Measurements from ENCODE around the gene PIK3AP1. TPM values are rescaled to one million over a fixed set of nuclear protein-coding genes. Genes with fewer than 3 reads are reported as not detected.

The PIK3AP1 gene
- total and polyA plus RNA-seq, 2 of the 8 experiments (the other 6 are each of a cell fraction or from before 2014, with no cell fraction given) = 1.9 to 4.5 TPM

GRCh38 chr10:96656839-96657238 lies 63.5 kb downstream of the PIK3AP1 start:
- Histone ChIP-seq H3K9ac (replicated peaks in 1 of 4; ENCODE audit: extremely low read depth in 1 of 4, low read depth in 3 of 4, low read length in 3 of 4) (no peak overlapping the region), H3K4me1 (replicated peaks in 1 of 4; ENCODE audit: control insufficient read depth in 3 of 4, insufficient read depth in 4 of 4, low read length in 3 of 4) (peaks cover 0 to 3% (median 1%) of the 10 kb centered on the region in 4 experiments; a peak in 3 of 7 replicates), H3K4ac (replicated peaks; ENCODE audit: insufficient read length, low read depth, low read length) (no peak overlapping the region), H3K23me2 (ENCODE audit: low read depth, low read length) (no peaks in the 10 kb centered on the region), H3K18ac (ENCODE audit: extremely low read depth, low read length) (no peak overlapping the region), H2BK5ac (ENCODE audit: low read depth, low read length) (no peak overlapping the region), H3K23ac (ENCODE audit: insufficient read length) (no peak overlapping the region), H3K79me1 (ENCODE audit: low read depth, low read length) (no peaks in the 10 kb centered on the region), H3K36me3 (ENCODE audit: control insufficient read depth in 2 of 4, insufficient read depth in 4 of 4, low read length in 3 of 4) (no peaks in the 10 kb centered on the region), H4K20me1 (replicated peaks in 1 of 2; ENCODE audit: control insufficient read depth in 1 of 2, insufficient read depth in 2 of 2, low read length in 2 of 2) (no peaks in the 10 kb centered on the region), H2BK120ac (replicated peaks; ENCODE audit: low read depth, low read length) (no peak overlapping the region), H2AK5ac (ENCODE audit: low read depth, low read length) (no peak overlapping the region), H3K56ac (replicated peaks; ENCODE audit: insufficient read length, low read depth, low read length) (no peak overlapping the region), H2AFZ (ENCODE audit: low read length) (no peak overlapping the region), H4K91ac (replicated peaks; ENCODE audit: insufficient read length, low read length) (no peak overlapping the region), H3K79me2 (ENCODE audit: control insufficient read depth in 1 of 2, insufficient read depth in 2 of 2, low read length in 2 of 2) (no peaks in the 10 kb centered on the region), H4K5ac (ENCODE audit: insufficient read length, low read depth, low read length) (no peak overlapping the region), H3K4me2 (ENCODE audit: insufficient read depth in 1 of 2, low read depth in 2 of 2, low read length in 2 of 2) (no peak overlapping the region), H3K14ac (ENCODE audit: insufficient read length) (no peak overlapping the region), H3K4me3 (ENCODE audit: extremely low read depth in 1 of 4, insufficient read depth in 2 of 4, low read depth in 3 of 4, low read length in 4 of 4) (no peak overlapping the region), H2BK20ac (ENCODE audit: low read length) (no peak overlapping the region), H2BK12ac (ENCODE audit: low read depth, low read length) (no peak overlapping the region), H3K27me3 (replicated peaks in 1 of 4; ENCODE audit: control insufficient read depth in 3 of 4, extremely low read depth in 1 of 4, insufficient read depth in 3 of 4, low read length in 3 of 4) (no peaks in the 10 kb centered on the region), H2BK15ac (ENCODE audit: low read length) (no peak overlapping the region), H3K27ac (ENCODE audit: low read depth, low read length) (no peak overlapping the region), H4K8ac (ENCODE audit: extremely low read depth, insufficient read depth, low read length) (no peak overlapping the region), H3K9me3 (ENCODE audit: insufficient read depth in 2 of 2, low read depth in 1 of 2, low read length in 1 of 2) (peaks cover 0 to 3% of the 10 kb centered on the region in 2 experiments; a peak in 1 of 4 replicates)
- TF ChIP-seq HDAC6 (IDR thresholded peaks at IDR 0.05; ENCODE audit: low read depth, low read length) = no peak
- TF ChIP-seq SRF (IDR thresholded peaks at IDR 0.05; ENCODE audit: low read depth, low read length) = no peak
- TF ChIP-seq EZH2 (IDR thresholded peaks at IDR 0.05; ENCODE audit: low read depth, low read length, severe bottlenecking) = no peak
- no peak for TF ChIP-seq USF2 (IDR thresholded peaks at IDR 0.05; ENCODE audit: low read length)
- no peak for TF ChIP-seq TBP (IDR thresholded peaks at IDR 0.05; ENCODE audit: low read depth, low read length)
- no peak for TF ChIP-seq TAF1 (IDR thresholded peaks at IDR 0.05; ENCODE audit: low read depth, low read length)
- ChIA-PET CTCF (ENCODE audit: partially characterized antibody) (interaction anchor here (1.0 to 2.1 kb wide), 3 partner anchors 10 to 16 kb away, joined by 3 to 8 read pairs (median 5); no protein-coding TSS in a partner anchor), POLR2A (ENCODE audit: partially characterized antibody) (interaction anchor here (0.5 kb wide), 1 partner anchor 24 kb away, joined by 3 read pairs; no protein-coding TSS in a partner anchor)
- WGBS, 2 experiments (ENCODE audit: extremely low coverage in 1 of 2, insufficient coverage in 1 of 2, insufficient read length in 1 of 2, insufficient replicate concordance in 2 of 2, low coverage in 1 of 2, low lambda C conversion rate in 2 of 2, missing lambda C conversion rate in 1 of 2) = 91% methylated on average over 9 of the region's 9 CpGs; no CpG with 5 or more reads in 1 of the 2 experiments
- FAIRE-seq (peak; percentile 36), DNase-seq (ENCODE audit: low read depth in 1 of 2, low spot score in 2 of 2) (no peak)

All from H1 (cell line).